Sigmoid colon (tissue), 7 donors: Measurements from ENCODE around the gene FMNL2. TPM values are rescaled to one million over a fixed set of nuclear protein-coding genes. Genes with fewer than 3 reads are reported as not detected.

ENCODE experiments used
- DNase-seq: peaks from one replicate; pipeline ENCODE4 v3.0.0-alpha.2; 2019
- H3K27ac ChIP-seq, 4 donors: fragments of 200-600 bp; sonication (generic); one replicate each; pipeline ENCODE4 v1.5.1; 2016 to 2019; ENCODE audit warnings: mild to moderate bottlenecking in 1 of 4
- H3K27me3 ChIP-seq, 3 donors: fragments of 200-600 bp; sonication (generic); one replicate each; pipeline ENCODE4 v1.5.1; 2019; ENCODE audit warnings: mild to moderate bottlenecking in 1 of 3
- H3K36me3 ChIP-seq, 4 donors: fragments of 200-600 bp; sonication (generic); one replicate each; pipeline ENCODE4 v1.5.1; 2016 to 2019
- H3K4me1 ChIP-seq, 4 donors: fragments of 200-600 bp; sonication (generic); one replicate each; pipeline ENCODE4 v1.5.1; 2017 to 2019
- H3K4me3 ChIP-seq, 4 donors: fragments of 200-600 bp; sonication (generic); one replicate each; pipeline ENCODE4 v1.5.1; 2017 to 2019; ENCODE audit warnings: mild to moderate bottlenecking in 2 of 4, moderate library complexity in 1 of 4
- H3K9me3 ChIP-seq, 4 donors: fragments of 200-600 bp in 3 of 4; sonication (generic) in 3 of 4; one replicate each; pipeline versions ENCODE4 v1.5.1 to v1.6.1; 2013 to 2019
- EP300 ChIP-seq, 4 donors: sonication (generic); formaldehyde crosslinking; IDR thresholded peaks; one replicate each; pipeline ENCODE4 v1.6.1; 2017; ENCODE audit warnings: antibody characterized with exemption in 4 of 4
- POLR2A ChIP-seq, 2 donors: fragments of 450-650 bp; IDR thresholded peaks; one replicate each; pipeline ENCODE4 v1.6.1; 2016; ENCODE audit warnings: antibody characterized with exemption in 2 of 2, mild to moderate bottlenecking in 2 of 2, moderate library complexity in 2 of 2
- POLR2AphosphoS5 ChIP-seq, 4 donors: sonication (generic); formaldehyde crosslinking; IDR thresholded peaks; one replicate each; pipeline ENCODE4 v1.6.1; 2017; ENCODE audit warnings: antibody characterized with exemption in 4 of 4
- WGBS, 2 donors: extraction: QIAGEN DNeasy Blood & Tissue Kit; methylation state at CpG; one replicate each; pipeline ENCODE4 v1.1.7; 2013; 5-methylcytosine and 5-hydroxymethylcytosine counted together
- intact Hi-C: fragments of 100-400 bp; cut with DNase I; formaldehyde crosslinking; loops from one replicate; pipeline ENCODE4 v1.15.1; 2023
- polyA plus RNA-seq, 3 donors: library from polyadenylated mRNA; stranded (reverse); fragments of 200-250 nt; gene quantifications; one replicate each; pipeline ENCODE4 v1.2.3, GENCODE V29; 2013
- total RNA-seq, 4 donors: library from RNA; depleted of rRNA; stranded (reverse); fragments of >200 nt; gene quantifications; one replicate each; pipeline ENCODE4 v1.1.0, GENCODE V29; 2016
- TF ChIP-seq, protein P1 (sequence below), 4 experiments: fragments of 450-650 bp in 3 of 4; fragments of 200-600 bp in 1 of 4; IDR thresholded peaks; one replicate each; pipeline ENCODE4 v1.5.1; 2016 to 2019; ENCODE audit warnings: antibody characterized with exemption in 4 of 4, mild to moderate bottlenecking in 3 of 4, moderate library complexity in 2 of 4
- donor health status: healthy with polysubstance abuse.
- donor health status: Bipolar disorder and iron deficiency.
- donor health status: healthy.

Gene FMNL2
- total and polyA plus RNA-seq, 7 donors = 9.4 to 30.5 (median 17.8) TPM

DNA sequence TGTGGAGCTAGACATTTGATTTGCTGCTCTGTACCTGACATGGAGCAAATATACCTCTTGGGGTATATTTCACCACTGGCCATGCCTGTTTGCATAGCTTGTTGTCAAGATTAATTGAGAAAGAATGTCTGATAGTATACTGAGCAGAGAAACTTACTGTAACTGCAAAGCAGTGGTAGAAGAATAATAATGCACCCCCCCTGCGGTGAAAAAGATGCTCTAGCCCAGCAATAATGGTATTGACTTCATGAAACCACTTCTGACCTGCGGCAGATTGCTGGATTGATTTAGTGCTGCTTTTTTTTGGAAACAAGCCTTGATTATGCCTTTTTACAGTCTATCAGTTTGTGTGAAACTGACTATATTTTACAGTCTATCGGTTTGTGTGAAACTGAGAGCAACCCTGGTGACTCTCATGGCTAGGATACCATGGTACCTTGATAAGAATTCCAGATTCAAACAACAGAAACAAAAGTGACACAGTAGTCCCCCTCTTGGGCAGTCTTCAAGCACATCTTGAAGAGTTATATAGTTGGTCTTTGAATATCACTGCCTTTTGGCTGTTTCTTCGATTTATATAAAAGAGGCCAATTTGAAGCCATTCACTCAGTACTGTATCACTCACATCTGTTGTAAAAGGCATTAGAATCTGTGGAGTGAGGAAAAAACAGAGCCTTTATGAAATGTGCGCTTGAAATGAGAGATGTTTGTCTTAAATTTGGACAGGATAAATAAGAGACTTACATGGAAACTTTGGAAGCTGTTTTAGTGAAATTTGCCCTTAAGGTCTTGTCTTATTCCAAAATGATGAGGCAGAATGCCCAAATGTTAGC, 102.5 kb downstream of the FMNL2 start:
- TF ChIP-seq POLR2AphosphoS5 (IDR thresholded peaks at IDR 0.05) (no peak), POLR2A (IDR thresholded peaks at IDR 0.05) (no peak), EP300 (IDR thresholded peaks at IDR 0.05) (no peak)
- TF ChIP-seq, protein P1, sequence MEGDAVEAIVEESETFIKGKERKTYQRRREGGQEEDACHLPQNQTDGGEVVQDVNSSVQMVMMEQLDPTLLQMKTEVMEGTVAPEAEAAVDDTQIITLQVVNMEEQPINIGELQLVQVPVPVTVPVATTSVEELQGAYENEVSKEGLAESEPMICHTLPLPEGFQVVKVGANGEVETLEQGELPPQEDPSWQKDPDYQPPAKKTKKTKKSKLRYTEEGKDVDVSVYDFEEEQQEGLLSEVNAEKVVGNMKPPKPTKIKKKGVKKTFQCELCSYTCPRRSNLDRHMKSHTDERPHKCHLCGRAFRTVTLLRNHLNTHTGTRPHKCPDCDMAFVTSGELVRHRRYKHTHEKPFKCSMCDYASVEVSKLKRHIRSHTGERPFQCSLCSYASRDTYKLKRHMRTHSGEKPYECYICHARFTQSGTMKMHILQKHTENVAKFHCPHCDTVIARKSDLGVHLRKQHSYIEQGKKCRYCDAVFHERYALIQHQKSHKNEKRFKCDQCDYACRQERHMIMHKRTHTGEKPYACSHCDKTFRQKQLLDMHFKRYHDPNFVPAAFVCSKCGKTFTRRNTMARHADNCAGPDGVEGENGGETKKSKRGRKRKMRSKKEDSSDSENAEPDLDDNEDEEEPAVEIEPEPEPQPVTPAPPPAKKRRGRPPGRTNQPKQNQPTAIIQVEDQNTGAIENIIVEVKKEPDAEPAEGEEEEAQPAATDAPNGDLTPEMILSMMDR (IDR thresholded peaks at IDR 0.05) = no peak
- H3K4me3 ChIP-seq = no peak overlapping the region
- H3K36me3 ChIP-seq = no peaks in the 10 kb centered on the region
- H3K4me1 ChIP-seq = peaks cover 0 to 31% (median 17%) of the 10 kb centered on the region in 4 donors
- intact Hi-C loops = no loop called here
- no peaks in the 10 kb centered on the region for H3K9me3 ChIP-seq
- WGBS, 2 donors = 86 to 93% methylated on average over 5 of the region's 5 CpGs
- no peak for DNase-seq
- H3K27ac ChIP-seq = no peak overlapping the region
- no peaks in the 10 kb centered on the region for H3K27me3 ChIP-seq

DNA sequence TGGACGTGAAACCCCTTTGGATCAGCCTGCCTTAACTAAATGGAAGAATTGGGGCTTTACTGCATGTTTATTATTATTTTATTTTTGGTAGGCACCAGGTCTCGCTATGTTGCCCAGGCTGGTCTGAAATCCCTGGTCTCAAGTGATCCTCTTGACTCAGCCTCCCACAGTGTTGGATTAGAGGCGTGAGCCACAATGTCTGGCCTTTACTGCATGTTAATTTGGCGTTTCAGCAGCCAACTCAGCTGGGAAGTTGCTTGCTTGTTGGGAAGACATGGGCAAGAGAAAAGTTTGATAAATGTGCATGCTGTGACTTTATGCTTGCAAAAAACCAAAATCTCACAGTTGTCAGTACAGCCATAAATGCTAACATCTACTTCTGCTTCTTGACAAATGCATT, 105.1 kb downstream of the FMNL2 start:
- Histone ChIP-seq H3K27me3 (no peaks in the 10 kb centered on the region), H3K9me3 (no peaks in the 10 kb centered on the region), H3K4me3 (no peak overlapping the region), H3K36me3 (no peaks in the 10 kb centered on the region), H3K27ac (no peak overlapping the region), H3K4me1 (peaks cover 0 to 25% (median 17%) of the 10 kb centered on the region in 4 donors)
- TF ChIP-seq EP300 (IDR thresholded peaks at IDR 0.05) (no peak), POLR2AphosphoS5 (IDR thresholded peaks at IDR 0.05) (no peak)
- 92 to 93% methylated on average over 4 of the region's 4 CpGs for WGBS, 2 donors
- no peak for DNase-seq
- intact Hi-C loops = no loop called here

DNA sequence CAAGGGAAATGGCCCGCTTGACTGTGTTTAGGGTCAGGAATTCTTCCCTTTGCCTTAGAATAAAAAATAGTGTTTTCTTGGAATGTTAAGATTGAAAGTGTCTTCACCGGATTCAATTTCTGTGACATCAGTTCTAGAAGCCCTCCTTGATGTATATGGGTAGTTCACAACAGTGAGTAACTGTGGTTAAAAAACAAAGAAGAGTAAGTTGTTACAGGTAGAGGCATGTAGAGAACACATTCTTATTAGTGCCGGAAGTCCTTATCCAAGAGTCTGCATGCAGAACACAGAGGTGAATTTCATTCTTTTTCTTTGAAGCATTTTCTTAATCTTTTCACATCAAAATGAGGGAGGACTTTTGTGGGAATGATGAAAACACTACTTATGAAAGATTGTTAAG, 105.5 kb downstream of the FMNL2 start:
- Histone ChIP-seq H3K36me3 (no peaks in the 10 kb centered on the region), H3K27ac (no peak overlapping the region)

DNA sequence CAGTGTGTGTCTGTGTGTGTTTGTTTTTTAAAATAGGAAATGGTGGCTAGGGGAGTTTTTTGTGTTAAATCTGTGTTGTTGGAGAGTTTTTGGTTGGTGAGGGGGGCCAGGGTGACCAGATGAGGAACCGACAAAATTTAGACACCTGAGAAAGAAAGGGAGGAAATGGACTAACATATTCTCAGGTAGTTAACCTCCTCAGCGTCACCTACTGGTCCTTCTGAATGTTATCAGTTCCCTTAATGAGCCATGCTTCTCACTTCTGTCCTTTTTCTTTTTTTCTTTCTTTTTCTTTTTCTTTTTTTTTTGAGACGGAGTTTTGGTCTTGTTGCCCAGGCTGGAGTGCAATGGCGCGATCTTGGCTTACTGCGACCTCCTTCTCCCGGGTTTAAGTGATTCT, 107.0 kb downstream of the FMNL2 start:
- H3K4me1 ChIP-seq = peaks cover 0 to 44% (median 31%) of the 10 kb centered on the region in 4 donors
- intact Hi-C loops = no loop called here
- WGBS, 2 donors = 92 to 94% methylated on average over 7 of the region's 7 CpGs
- H3K4me3 ChIP-seq = no peak overlapping the region
- TF ChIP-seq, protein P1 (IDR thresholded peaks at IDR 0.05) = no peak
- TF ChIP-seq POLR2A (IDR thresholded peaks at IDR 0.05) (no peak), EP300 (IDR thresholded peaks at IDR 0.05) (no peak), POLR2AphosphoS5 (IDR thresholded peaks at IDR 0.05) (no peak)
- no peaks in the 10 kb centered on the region for H3K36me3 ChIP-seq
- DNase-seq = no peak
- H3K9me3 ChIP-seq = no peaks in the 10 kb centered on the region
- H3K27ac ChIP-seq = no peak overlapping the region
- no peaks in the 10 kb centered on the region for H3K27me3 ChIP-seq

More for the DNA sequence above, 105.5 kb downstream of the FMNL2 start:
- DNase-seq = no peak
- intact Hi-C loops = no loop called here
- no peak for TF ChIP-seq POLR2AphosphoS5 (IDR thresholded peaks at IDR 0.05)
- no peak for TF ChIP-seq POLR2A (IDR thresholded peaks at IDR 0.05)
- no peak for TF ChIP-seq EP300 (IDR thresholded peaks at IDR 0.05)
- TF ChIP-seq, protein P1 (IDR thresholded peaks at IDR 0.05) = no peak
- Histone ChIP-seq H3K9me3 (no peaks in the 10 kb centered on the region), H3K4me3 (no peak overlapping the region), H3K27me3 (no peaks in the 10 kb centered on the region), H3K4me1 (peaks cover 0 to 29% (median 21%) of the 10 kb centered on the region in 4 donors)
- 93 to 95% methylated on average over 3 of the region's 3 CpGs for WGBS, 2 donors

DNA sequence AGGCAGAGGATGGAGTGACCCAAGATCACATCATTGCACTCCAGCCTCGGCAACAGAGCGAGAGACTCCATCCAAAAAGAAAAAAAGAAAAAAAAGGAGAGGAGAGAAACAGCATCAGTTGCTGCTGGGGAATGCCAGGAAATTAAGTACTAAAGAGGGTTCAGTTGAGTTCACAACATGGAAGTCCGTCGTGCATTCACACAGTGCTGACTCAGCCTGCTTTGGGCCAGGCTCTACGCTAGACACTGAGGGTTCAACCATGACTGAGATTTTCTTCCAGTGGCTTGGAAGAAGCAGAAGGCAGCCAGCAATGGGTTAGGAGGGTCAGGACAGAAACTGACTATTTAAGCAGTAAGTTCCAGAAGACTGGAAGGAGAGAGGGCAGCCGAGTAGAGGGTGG, 108.8 kb downstream of the FMNL2 start:
- H3K27ac ChIP-seq = peak overlapping the region in 2 of 4 donors; percentile 47 to 49
- H3K36me3 ChIP-seq = no peaks in the 10 kb centered on the region
- H3K4me1 ChIP-seq = peaks cover 0 to 42% (median 33%) of the 10 kb centered on the region in 4 donors
- DNase-seq = no peak
- intact Hi-C loops = no loop called here
- no peaks in the 10 kb centered on the region for H3K9me3 ChIP-seq
- H3K27me3 ChIP-seq = no peaks in the 10 kb centered on the region
- no peak overlapping the region for H3K4me3 ChIP-seq
- TF ChIP-seq POLR2AphosphoS5 (IDR thresholded peaks at IDR 0.05) (no peak), POLR2A (IDR thresholded peaks at IDR 0.05) (no peak)
- TF ChIP-seq, protein P1 (IDR thresholded peaks at IDR 0.05) = no peak
- WGBS, 2 donors = 81% methylated on average over 6 of the region's 6 CpGs
